Posterior cingulate gyrus (tissue), 11 donors: Measurements from ENCODE around the gene MAST4.
"Not testable (repeated sequence)": the region's sequence is repeated elsewhere in the genome, so short reads cannot be mapped to it uniquely, and the experiment has no call there.

Source experiments
- DNase-seq, 10 donors: peaks; one replicate each; pipeline versions ENCODE4 v3.0.0 to v3.0.0-alpha.2; 2020 to 2021; ENCODE audit warnings: mixed read lengths in 3 of 10
- intact Hi-C: fragments of 100-400 bp; cut with DNase I; formaldehyde crosslinking; loops from one replicate; pipeline ENCODE4 v1.15.1; 2023

MAST4 gene

GRCh38 chr5:66694036-66694435, 97.8 kb downstream of the MAST4 start:
- DNase-seq, result no peak
- intact Hi-C loops, result no loop called here

GRCh38 chr5:66695840-66696239, 99.6 kb downstream of the MAST4 start:
- DNase-seq, intact Hi-C loops: not testable (repeated sequence)

- no peak for DNase-seq
- intact Hi-C loops, result no loop called here
These were observed 101.8 kb downstream of the MAST4 start for GRCh38 chr5:66697796-66698564.

- no peak for DNase-seq
- intact Hi-C loops, result no loop called here
These were observed 105.1 kb downstream of the MAST4 start for GRCh38 chr5:66701244-66701643.

GRCh38 chr5:66702426-66702825, 106.2 kb downstream of the MAST4 start:
- DNase-seq, result no peak
- intact Hi-C loops, result no loop called here

GRCh38 chr5:66704790-66705425, 108.7 kb downstream of the MAST4 start:
- no peak for DNase-seq
- intact Hi-C loops, result no loop called here

- intact Hi-C loops, result no loop called here
- no peak for DNase-seq
These were observed 112.2 kb downstream of the MAST4 start for GRCh38 chr5:66708368-66708767.

- DNase-seq, result no peak
- intact Hi-C loops, result no loop called here
These were observed 114.4 kb downstream of the MAST4 start for GRCh38 chr5:66710557-66711088.

- no peak for DNase-seq
- intact Hi-C loops, result no loop called here
These were observed 117.8 kb downstream of the MAST4 start for GRCh38 chr5:66713998-66714397.

- intact Hi-C loops, result no loop called here
- DNase-seq, result peak in 2 of 10 donors; percentile 13 to 14
These were observed 121.5 kb downstream of the MAST4 start for GRCh38 chr5:66717455-66718373.

GRCh38 chr5:66718374-66719002, 122.3 kb downstream of the MAST4 start:
- no peak for DNase-seq
- intact Hi-C loops, result no loop called here

- no peak for DNase-seq
- intact Hi-C loops, result no loop called here
These were observed 124.6 kb downstream of the MAST4 start for GRCh38 chr5:66720780-66721179.

- DNase-seq, result no peak
These were observed 126.5 kb downstream of the MAST4 start for GRCh38 chr5:66722686-66723085.

GRCh38 chr5:66724349-66725139, 128.4 kb downstream of the MAST4 start:
- no peak for DNase-seq

More at GRCh38 chr5:66722686-66723085, 126.5 kb downstream of the MAST4 start:
- intact Hi-C loops, result no loop called here

GRCh38 chr5:66727630-66728029, 131.4 kb downstream of the MAST4 start:
- DNase-seq, result no peak
- intact Hi-C loops, result no loop called here

More at GRCh38 chr5:66724349-66725139, 128.4 kb downstream of the MAST4 start:
- intact Hi-C loops, result no loop called here

- DNase-seq, result no peak
- intact Hi-C loops, result no loop called here
These were observed 131.9 kb downstream of the MAST4 start for GRCh38 chr5:66728049-66728448.

GRCh38 chr5:66737096-66737495, 140.9 kb downstream of the MAST4 start:
- intact Hi-C loops, result no loop called here
- DNase-seq, result no peak

- DNase-seq, result no peak
- intact Hi-C loops, result no loop called here
These were observed 141.9 kb downstream of the MAST4 start for GRCh38 chr5:66738136-66738535.

GRCh38 chr5:66739021-66739420, 142.8 kb downstream of the MAST4 start:
- DNase-seq, result no peak
- intact Hi-C loops, result no loop called here

- no peak for DNase-seq
These were observed 143.8 kb downstream of the MAST4 start for GRCh38 chr5:66739951-66740350.

More at GRCh38 chr5:66739951-66740350, 143.8 kb downstream of the MAST4 start:
- intact Hi-C loops, result no loop called here
